ENCODE data around the gene IGSF9B. TPM values are rescaled to one million over a fixed set of nuclear protein-coding genes. Genes with fewer than 3 reads are reported as not detected.
A peak's percentile ranks its signal among the peaks of the same experiment; 100 is the strongest.

IGSF9B gene
- total RNA-seq, 3 donors from 2014 or later (not counting 1 experiment from before 2014, with no cell fraction given), result 2.2 to 6.1 (median 4.3) TPM

DNA sequence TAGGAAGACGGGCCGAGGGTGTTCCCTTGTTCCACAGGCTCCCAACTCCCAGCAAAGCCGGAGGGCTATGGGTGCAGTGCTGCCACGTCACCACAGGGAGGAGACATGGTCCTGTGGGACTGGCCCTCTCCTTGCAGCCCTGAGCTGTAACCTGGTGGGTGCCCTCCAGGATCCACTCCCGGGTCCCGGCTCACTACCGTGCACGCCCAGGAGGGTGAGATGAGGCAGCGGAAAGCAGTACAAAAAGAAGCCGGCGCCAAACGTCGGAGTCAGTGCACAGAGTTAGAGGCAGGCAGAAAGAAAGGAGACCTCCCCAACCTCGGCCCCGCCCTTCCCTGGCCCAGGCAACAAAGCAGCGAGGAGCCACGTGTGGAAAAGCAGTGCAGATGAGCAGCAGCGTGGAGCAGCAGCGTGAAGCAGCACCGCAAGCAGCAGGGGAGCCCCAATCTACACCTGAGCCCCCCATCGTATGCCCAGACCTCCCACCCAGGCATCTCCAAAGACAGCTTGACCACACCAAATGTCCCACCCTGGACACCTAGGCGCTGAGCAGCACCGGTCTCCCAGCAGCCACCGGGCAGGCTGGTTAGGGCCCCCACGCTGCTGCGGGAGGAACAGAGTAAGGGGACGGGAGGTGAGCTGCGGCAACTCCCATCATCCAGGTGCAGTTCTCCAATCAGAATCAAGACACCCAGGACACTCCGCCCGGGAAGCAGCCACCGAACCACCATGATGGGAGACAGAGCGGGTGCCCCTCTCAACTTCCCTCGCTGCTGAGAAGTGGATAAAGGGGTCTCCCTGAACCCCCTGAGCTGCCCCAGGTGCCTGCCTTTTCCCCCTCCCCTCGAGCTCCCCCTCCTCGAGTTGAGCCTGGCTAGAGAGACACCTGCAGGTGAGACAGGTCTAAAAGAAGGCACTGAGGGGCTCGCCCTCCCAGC, 28.8 kb downstream of the IGSF9B start:
- Mint-ChIP-seq H3K27me3 (ENCODE audit: low read depth in 2 of 2) (peaks cover 3 to 6% of the 10 kb centered on the region in 2 donors), H3K4me1 (peaks cover 7 to 13% of the 10 kb centered on the region in 2 donors), H3K36me3 (no peaks in the 10 kb centered on the region), H3K27ac (no peak overlapping the region), H3K4me3 (peak overlapping the region; percentile 82), H3K9me3 (no peaks in the 10 kb centered on the region)
- intact Hi-C loops (cut with micrococcal nuclease), result loop anchor here (2.0 kb wide), 1 partner anchor 211 kb away; no protein-coding TSS in a partner anchor
- Histone ChIP-seq H3K27me3 (ENCODE audit: control insufficient read depth, insufficient read depth, low read length) (no peaks in the 10 kb centered on the region), H3K4me1 (ENCODE audit: control insufficient read depth, insufficient read depth, low read length) (peaks cover 15% of the 10 kb centered on the region), H3K9me3 (ENCODE audit: control insufficient read depth, insufficient read depth, low read length) (no peaks in the 10 kb centered on the region), H3K36me3 (ENCODE audit: control insufficient read depth, insufficient read depth, low read length) (no peaks in the 10 kb centered on the region), H3K27ac (ENCODE audit: low read length) (no peak overlapping the region), H3K4me3 (ENCODE audit: low read length) (no peak overlapping the region)
- 26% methylated on average over 36 of the region's 36 CpGs for WGBS (ENCODE audit: insufficient coverage)
- peak; percentile 62 to 84 (median 75) for ATAC-seq
- peak in 1 of 2 donors; percentile 80 for DNase-seq
- TF ChIP-seq, protein P1, sequence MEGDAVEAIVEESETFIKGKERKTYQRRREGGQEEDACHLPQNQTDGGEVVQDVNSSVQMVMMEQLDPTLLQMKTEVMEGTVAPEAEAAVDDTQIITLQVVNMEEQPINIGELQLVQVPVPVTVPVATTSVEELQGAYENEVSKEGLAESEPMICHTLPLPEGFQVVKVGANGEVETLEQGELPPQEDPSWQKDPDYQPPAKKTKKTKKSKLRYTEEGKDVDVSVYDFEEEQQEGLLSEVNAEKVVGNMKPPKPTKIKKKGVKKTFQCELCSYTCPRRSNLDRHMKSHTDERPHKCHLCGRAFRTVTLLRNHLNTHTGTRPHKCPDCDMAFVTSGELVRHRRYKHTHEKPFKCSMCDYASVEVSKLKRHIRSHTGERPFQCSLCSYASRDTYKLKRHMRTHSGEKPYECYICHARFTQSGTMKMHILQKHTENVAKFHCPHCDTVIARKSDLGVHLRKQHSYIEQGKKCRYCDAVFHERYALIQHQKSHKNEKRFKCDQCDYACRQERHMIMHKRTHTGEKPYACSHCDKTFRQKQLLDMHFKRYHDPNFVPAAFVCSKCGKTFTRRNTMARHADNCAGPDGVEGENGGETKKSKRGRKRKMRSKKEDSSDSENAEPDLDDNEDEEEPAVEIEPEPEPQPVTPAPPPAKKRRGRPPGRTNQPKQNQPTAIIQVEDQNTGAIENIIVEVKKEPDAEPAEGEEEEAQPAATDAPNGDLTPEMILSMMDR (IDR thresholded peaks at IDR 0.05), result peak; percentile 44

DNA sequence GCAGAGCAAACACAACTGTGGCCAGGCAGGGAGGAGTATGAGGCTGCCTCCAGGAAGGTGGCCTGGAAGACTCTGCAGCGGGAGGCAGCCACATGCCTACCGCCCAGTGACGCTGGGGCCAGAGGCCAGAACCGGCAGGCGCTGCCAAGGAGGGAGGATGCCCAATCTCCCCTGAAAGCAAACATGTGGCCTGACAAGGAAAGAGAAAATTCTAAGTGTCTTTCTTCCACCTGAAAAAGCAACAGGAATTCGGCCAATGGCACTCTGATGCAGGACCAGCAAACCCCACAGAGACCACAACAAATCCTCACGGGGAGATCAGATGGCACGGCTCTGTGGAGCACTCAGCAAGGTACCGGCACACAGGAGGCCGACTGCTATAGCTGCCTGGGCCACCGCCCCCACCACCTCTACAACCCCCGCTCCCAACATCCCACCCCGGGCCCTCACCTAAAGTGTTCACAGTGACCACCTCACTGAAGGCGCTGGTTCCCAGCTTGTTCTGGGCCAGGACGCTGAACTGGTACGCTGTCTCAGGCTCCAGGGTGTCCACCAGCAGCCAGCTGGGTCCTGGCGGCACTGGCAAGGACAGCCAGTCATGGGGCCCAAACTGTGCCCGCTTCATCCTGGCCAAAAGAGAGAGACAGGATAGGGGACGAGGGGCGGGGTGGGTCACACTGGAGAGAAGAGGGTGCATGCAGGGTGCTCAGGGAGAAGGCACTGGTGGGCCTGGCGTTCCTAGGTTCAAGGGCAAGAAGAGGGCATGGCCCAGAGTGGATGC, 30.1 kb downstream of the IGSF9B start:
- peaks cover 7 to 13% of the 10 kb centered on the region in 2 donors for H3K4me1 Mint-ChIP-seq
- ATAC-seq (no peak), DNase-seq (no peak)
- H3K9me3 Mint-ChIP-seq, result no peaks in the 10 kb centered on the region
- no peak overlapping the region for H3K4me3 Mint-ChIP-seq
- 94% methylated on average over 21 of the region's 21 CpGs for WGBS (ENCODE audit: insufficient coverage)
- intact Hi-C loops (cut with micrococcal nuclease), result loop anchor here (2.0 kb wide), 1 partner anchor 212 kb away; no protein-coding TSS in a partner anchor
- Histone ChIP-seq H3K36me3 (ENCODE audit: control insufficient read depth, insufficient read depth, low read length) (no peaks in the 10 kb centered on the region), H3K27ac (ENCODE audit: low read length) (no peak overlapping the region), H3K4me3 (ENCODE audit: low read length) (no peak overlapping the region), H3K4me1 (ENCODE audit: control insufficient read depth, insufficient read depth, low read length) (peaks cover 15% of the 10 kb centered on the region), H3K27me3 (ENCODE audit: control insufficient read depth, insufficient read depth, low read length) (no peaks in the 10 kb centered on the region), H3K9me3 (ENCODE audit: control insufficient read depth, insufficient read depth, low read length) (no peaks in the 10 kb centered on the region)
- H3K27ac Mint-ChIP-seq, result no peak overlapping the region
- peaks cover 3 to 6% of the 10 kb centered on the region in 2 donors for H3K27me3 Mint-ChIP-seq (ENCODE audit: low read depth in 2 of 2)
- no peaks in the 10 kb centered on the region for H3K36me3 Mint-ChIP-seq
- TF ChIP-seq, protein P1 (IDR thresholded peaks at IDR 0.05), result no peak

DNA sequence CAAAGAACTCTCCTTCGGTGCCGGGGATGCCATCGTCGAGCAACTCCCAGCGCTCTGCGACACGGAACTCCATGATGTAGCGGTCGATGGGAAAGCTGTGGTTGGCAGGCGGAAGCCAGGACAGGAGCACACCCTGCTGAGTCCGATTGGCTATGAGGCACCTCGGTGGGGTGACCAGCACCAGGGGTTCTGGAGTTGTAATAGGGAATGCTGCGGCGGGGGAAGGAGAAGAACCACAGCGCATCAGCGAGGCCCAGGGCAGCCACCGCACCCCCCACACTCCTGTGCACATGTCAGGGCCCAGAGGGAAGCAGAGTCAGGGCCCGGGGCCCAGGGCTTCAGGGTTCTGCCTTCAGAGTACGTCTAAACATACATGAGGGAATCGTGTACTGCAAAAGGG, 31.0 kb downstream of the IGSF9B start:
- H3K9me3 ChIP-seq (ENCODE audit: control insufficient read depth, insufficient read depth, low read length), result no peaks in the 10 kb centered on the region
- H3K27me3 Mint-ChIP-seq (ENCODE audit: low read depth in 2 of 2), result peaks cover 3 to 6% of the 10 kb centered on the region in 2 donors
- no peak overlapping the region for H3K27ac ChIP-seq (ENCODE audit: low read length)
- H3K4me3 ChIP-seq (ENCODE audit: low read length), result no peak overlapping the region
- no peak for ATAC-seq
- H3K4me3 Mint-ChIP-seq, result no peak overlapping the region
- no peaks in the 10 kb centered on the region for H3K27me3 ChIP-seq (ENCODE audit: control insufficient read depth, insufficient read depth, low read length)
- intact Hi-C loops (cut with micrococcal nuclease), result loop anchor here (2.0 kb wide), 1 partner anchor 213 kb away; no protein-coding TSS in a partner anchor
- no peak for DNase-seq
- peaks cover 15% of the 10 kb centered on the region for H3K4me1 ChIP-seq (ENCODE audit: control insufficient read depth, insufficient read depth, low read length)
- H3K4me1 Mint-ChIP-seq, result peaks cover 7 to 13% of the 10 kb centered on the region in 2 donors
- H3K36me3 Mint-ChIP-seq, result no peaks in the 10 kb centered on the region
- H3K27ac Mint-ChIP-seq, result no peak overlapping the region
- H3K36me3 ChIP-seq (ENCODE audit: control insufficient read depth, insufficient read depth, low read length), result no peaks in the 10 kb centered on the region
- TF ChIP-seq, protein P1 (IDR thresholded peaks at IDR 0.05), result no peak
- 91% methylated on average over 20 of the region's 20 CpGs for WGBS (ENCODE audit: insufficient coverage)
- H3K9me3 Mint-ChIP-seq, result no peaks in the 10 kb centered on the region
